Measurements from ENCODE around the gene SNTG2. TPM values are rescaled to one million over a fixed set of nuclear protein-coding genes. Genes with fewer than 3 reads are reported as not detected.

SNTG2 gene
- total and polyA plus RNA-seq, 4 donors = 4.5 to 7.0 TPM; not detected in 2

DNA sequence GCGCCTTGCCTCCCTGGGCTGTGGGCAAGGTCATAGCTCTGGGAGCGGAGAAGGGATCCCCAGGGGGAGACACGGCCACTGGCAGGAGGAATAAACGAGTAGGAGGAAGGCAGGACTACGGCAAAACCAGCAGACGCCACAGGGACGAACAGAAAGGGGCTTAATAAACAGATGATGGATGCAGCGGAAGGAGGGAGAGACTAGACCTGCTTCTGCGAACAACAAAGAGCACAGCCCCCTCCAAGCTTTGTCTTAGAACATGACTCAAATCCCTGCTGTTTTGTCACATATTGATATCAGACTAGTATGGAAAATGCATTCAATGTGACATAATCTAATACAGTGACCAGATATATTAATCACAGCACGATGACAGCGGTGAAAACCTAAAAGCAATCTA is 306.7 kb downstream of the SNTG2 start:
- DNase-seq = no peak
- intact Hi-C loops (cut with DNase I) = no loop called here
- 66 to 70% methylated on average over 11 of the region's 11 CpGs for WGBS, 2 donors
- H3K9me3 ChIP-seq (ENCODE audit: control insufficient read depth, low read length) = no peaks in the 10 kb centered on the region
- ATAC-seq (ENCODE audit: low FRiP score) = no peak
- no peak overlapping the region for H3K27ac ChIP-seq (ENCODE audit: low read depth in 1 of 2, low read length in 2 of 2)
- H3K4me1 ChIP-seq (ENCODE audit: control insufficient read depth in 1 of 2, insufficient read depth in 2 of 2, low read length in 2 of 2) = no peaks in the 10 kb centered on the region
- no peaks in the 10 kb centered on the region for H3K27me3 ChIP-seq (ENCODE audit: control insufficient read depth in 1 of 2, insufficient read depth in 2 of 2, low read length in 1 of 2)
- no peaks in the 10 kb centered on the region for H3K36me3 ChIP-seq (ENCODE audit: control insufficient read depth in 1 of 2, insufficient read depth in 2 of 2, low read length in 1 of 2)
- no peak overlapping the region for H3K4me3 ChIP-seq (ENCODE audit: low read length in 2 of 2)

GRCh38 chr2:1259746-1260145 is 309.1 kb downstream of the SNTG2 start:
- ATAC-seq (ENCODE audit: low FRiP score) (no peak), DNase-seq (no peak)
- Histone ChIP-seq H3K27ac (ENCODE audit: low read depth in 1 of 2, low read length in 2 of 2) (no peak overlapping the region), H3K27me3 (ENCODE audit: control insufficient read depth in 1 of 2, insufficient read depth in 2 of 2, low read length in 1 of 2) (no peaks in the 10 kb centered on the region), H3K4me3 (ENCODE audit: low read length in 2 of 2) (no peak overlapping the region), H3K36me3 (ENCODE audit: control insufficient read depth in 1 of 2, insufficient read depth in 2 of 2, low read length in 1 of 2) (no peaks in the 10 kb centered on the region), H3K4me1 (ENCODE audit: control insufficient read depth in 1 of 2, insufficient read depth in 2 of 2, low read length in 2 of 2) (no peaks in the 10 kb centered on the region), H3K9me3 (ENCODE audit: control insufficient read depth, low read length) (no peaks in the 10 kb centered on the region)
- intact Hi-C loops (cut with DNase I) = no loop called here
- WGBS, 2 donors = 84 to 85% methylated on average over 9 of the region's 9 CpGs

GRCh38 chr2:1262609-1263008 is 312.0 kb downstream of the SNTG2 start:
- no peak for DNase-seq
- intact Hi-C loops (cut with DNase I) = no loop called here
- no peak for ATAC-seq (ENCODE audit: low FRiP score)
- Histone ChIP-seq H3K27me3 (ENCODE audit: control insufficient read depth in 1 of 2, insufficient read depth in 2 of 2, low read length in 1 of 2) (no peaks in the 10 kb centered on the region), H3K4me1 (ENCODE audit: control insufficient read depth in 1 of 2, insufficient read depth in 2 of 2, low read length in 2 of 2) (no peaks in the 10 kb centered on the region), H3K9me3 (ENCODE audit: control insufficient read depth, low read length) (no peaks in the 10 kb centered on the region), H3K36me3 (ENCODE audit: control insufficient read depth in 1 of 2, insufficient read depth in 2 of 2, low read length in 1 of 2) (no peaks in the 10 kb centered on the region), H3K4me3 (ENCODE audit: low read length in 2 of 2) (no peak overlapping the region), H3K27ac (ENCODE audit: low read depth in 1 of 2, low read length in 2 of 2) (no peak overlapping the region)
- 88 to 89% methylated on average over 29 of the region's 29 CpGs for WGBS, 2 donors

DNA sequence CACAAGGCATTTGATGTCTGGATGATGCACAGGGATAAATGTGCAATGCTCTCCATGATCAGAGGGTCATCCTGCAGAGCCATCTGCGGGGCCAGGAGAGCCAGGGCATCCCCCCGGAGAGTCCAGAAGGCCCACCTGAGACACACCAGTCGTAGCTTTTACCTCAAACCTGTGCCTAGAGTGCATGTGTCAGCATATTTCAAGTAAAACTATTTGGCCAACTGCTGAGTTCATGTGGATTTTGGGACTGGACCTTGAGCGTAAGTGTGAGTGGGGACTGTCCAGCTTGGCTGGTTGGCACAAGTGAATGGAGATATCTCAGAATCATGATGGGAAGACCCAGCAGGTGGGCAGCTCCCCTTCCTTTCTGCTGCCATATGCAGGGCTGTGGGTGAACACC is 314.8 kb downstream of the SNTG2 start:
- ATAC-seq (ENCODE audit: low FRiP score) = no peak
- Histone ChIP-seq H3K27ac (ENCODE audit: low read depth in 1 of 2, low read length in 2 of 2) (no peak overlapping the region), H3K36me3 (ENCODE audit: control insufficient read depth in 1 of 2, insufficient read depth in 2 of 2, low read length in 1 of 2) (no peaks in the 10 kb centered on the region), H3K27me3 (ENCODE audit: control insufficient read depth in 1 of 2, insufficient read depth in 2 of 2, low read length in 1 of 2) (no peaks in the 10 kb centered on the region), H3K9me3 (ENCODE audit: control insufficient read depth, low read length) (no peaks in the 10 kb centered on the region), H3K4me3 (ENCODE audit: low read length in 2 of 2) (no peak overlapping the region), H3K4me1 (ENCODE audit: control insufficient read depth in 1 of 2, insufficient read depth in 2 of 2, low read length in 2 of 2) (no peaks in the 10 kb centered on the region)
- WGBS, 2 donors = 80 to 83% methylated on average over 4 of the region's 4 CpGs
- no peak for DNase-seq
- intact Hi-C loops (cut with DNase I) = loop anchor here in 1 of 2 donors (5.0 kb wide), 1 partner anchor 262 kb away; no protein-coding TSS in a partner anchor

- ATAC-seq (ENCODE audit: low FRiP score) (no peak), DNase-seq (no peak)
- Histone ChIP-seq H3K36me3 (ENCODE audit: control insufficient read depth in 1 of 2, insufficient read depth in 2 of 2, low read length in 1 of 2) (no peaks in the 10 kb centered on the region), H3K9me3 (ENCODE audit: control insufficient read depth, low read length) (no peaks in the 10 kb centered on the region), H3K4me3 (ENCODE audit: low read length in 2 of 2) (no peak overlapping the region), H3K27ac (ENCODE audit: low read depth in 1 of 2, low read length in 2 of 2) (no peak overlapping the region), H3K4me1 (ENCODE audit: control insufficient read depth in 1 of 2, insufficient read depth in 2 of 2, low read length in 2 of 2) (no peaks in the 10 kb centered on the region), H3K27me3 (ENCODE audit: control insufficient read depth in 1 of 2, insufficient read depth in 2 of 2, low read length in 1 of 2) (no peaks in the 10 kb centered on the region)
- intact Hi-C loops (cut with DNase I) = loop anchor here in 1 of 2 donors (5.0 kb wide), 1 partner anchor 261 kb away; no protein-coding TSS in a partner anchor
- 76 to 81% methylated on average over 12 of the region's 12 CpGs for WGBS, 2 donors
Measured at GRCh38 chr2:1266351-1266750, 315.7 kb downstream of the SNTG2 start.

- ATAC-seq (ENCODE audit: low FRiP score) (no peak), DNase-seq (no peak)
- Histone ChIP-seq H3K4me1 (ENCODE audit: control insufficient read depth in 1 of 2, insufficient read depth in 2 of 2, low read length in 2 of 2) (no peaks in the 10 kb centered on the region), H3K27me3 (ENCODE audit: control insufficient read depth in 1 of 2, insufficient read depth in 2 of 2, low read length in 1 of 2) (no peaks in the 10 kb centered on the region), H3K4me3 (ENCODE audit: low read length in 2 of 2) (no peak overlapping the region), H3K27ac (ENCODE audit: low read depth in 1 of 2, low read length in 2 of 2) (no peak overlapping the region), H3K9me3 (ENCODE audit: control insufficient read depth, low read length) (no peaks in the 10 kb centered on the region), H3K36me3 (ENCODE audit: control insufficient read depth in 1 of 2, insufficient read depth in 2 of 2, low read length in 1 of 2) (no peaks in the 10 kb centered on the region)
- intact Hi-C loops (cut with DNase I) = loop anchor here in 1 of 2 donors (5.0 kb wide), 1 partner anchor 259 kb away; no protein-coding TSS in a partner anchor
- WGBS, 2 donors = 66 to 71% methylated on average over 7 of the region's 7 CpGs
Measured at GRCh38 chr2:1268034-1268433, 317.4 kb downstream of the SNTG2 start.

- ATAC-seq (ENCODE audit: low FRiP score) (no peak), DNase-seq (no peak)
- intact Hi-C loops (cut with DNase I) = loop anchor here in 1 of 2 donors (5.0 kb wide), 1 partner anchor 257 kb away; no protein-coding TSS in a partner anchor
- Histone ChIP-seq H3K27ac (ENCODE audit: low read depth in 1 of 2, low read length in 2 of 2) (no peak overlapping the region), H3K36me3 (ENCODE audit: control insufficient read depth in 1 of 2, insufficient read depth in 2 of 2, low read length in 1 of 2) (no peaks in the 10 kb centered on the region), H3K27me3 (ENCODE audit: control insufficient read depth in 1 of 2, insufficient read depth in 2 of 2, low read length in 1 of 2) (no peaks in the 10 kb centered on the region), H3K4me3 (ENCODE audit: low read length in 2 of 2) (no peak overlapping the region), H3K9me3 (ENCODE audit: control insufficient read depth, low read length) (peaks cover 2% of the 10 kb centered on the region), H3K4me1 (ENCODE audit: control insufficient read depth in 1 of 2, insufficient read depth in 2 of 2, low read length in 2 of 2) (no peaks in the 10 kb centered on the region)
- 82% methylated on average over 8 of the region's 8 CpGs for WGBS, 2 donors
Measured at GRCh38 chr2:1269812-1270211, 319.2 kb downstream of the SNTG2 start.

- Histone ChIP-seq H3K4me1 (ENCODE audit: control insufficient read depth in 1 of 2, insufficient read depth in 2 of 2, low read length in 2 of 2) (no peaks in the 10 kb centered on the region), H3K27me3 (ENCODE audit: control insufficient read depth in 1 of 2, insufficient read depth in 2 of 2, low read length in 1 of 2) (no peaks in the 10 kb centered on the region), H3K9me3 (ENCODE audit: control insufficient read depth, low read length) (peaks cover 3% of the 10 kb centered on the region), H3K4me3 (ENCODE audit: low read length in 2 of 2) (no peak overlapping the region), H3K27ac (ENCODE audit: low read depth in 1 of 2, low read length in 2 of 2) (no peak overlapping the region), H3K36me3 (ENCODE audit: control insufficient read depth in 1 of 2, insufficient read depth in 2 of 2, low read length in 1 of 2) (no peaks in the 10 kb centered on the region)
- intact Hi-C loops (cut with DNase I) = no loop called here
- no peak for DNase-seq
- WGBS, 2 donors = 90 to 92% methylated on average over 18 of the region's 18 CpGs
- ATAC-seq (ENCODE audit: low FRiP score) = no peak
Measured at GRCh38 chr2:1272835-1273234, 322.2 kb downstream of the SNTG2 start.

- intact Hi-C loops (cut with DNase I) = no loop called here
- no peaks in the 10 kb centered on the region for H3K36me3 ChIP-seq (ENCODE audit: control insufficient read depth in 1 of 2, insufficient read depth in 2 of 2, low read length in 1 of 2)
- H3K9me3 ChIP-seq (ENCODE audit: control insufficient read depth, low read length) = peaks cover 3% of the 10 kb centered on the region
- ATAC-seq (ENCODE audit: low FRiP score) = no peak
- peaks cover 0 to 2% of the 10 kb centered on the region in 2 donors for H3K27me3 ChIP-seq (ENCODE audit: control insufficient read depth in 1 of 2, insufficient read depth in 2 of 2, low read length in 1 of 2)
- no peak overlapping the region for H3K4me3 ChIP-seq (ENCODE audit: low read length in 2 of 2)
- no peaks in the 10 kb centered on the region for H3K4me1 ChIP-seq (ENCODE audit: control insufficient read depth in 1 of 2, insufficient read depth in 2 of 2, low read length in 2 of 2)
- H3K27ac ChIP-seq (ENCODE audit: low read depth in 1 of 2, low read length in 2 of 2) = no peak overlapping the region
- 85 to 86% methylated on average over 6 of the region's 6 CpGs for WGBS, 2 donors
- DNase-seq = no peak
Measured at GRCh38 chr2:1277634-1278033, 327.0 kb downstream of the SNTG2 start.
